GM21528 (cell line): ENCODE data around the gene RNLS.
"Not testable (repeated sequence)": the region's sequence is repeated elsewhere in the genome, so short reads cannot be mapped to it uniquely, and the experiment has no call there.

Source experiments
- ATAC-seq: cut with Tn5 transposase; IDR thresholded peaks from one replicate; pipeline ENCODE4 v1.9.1; 2021; ENCODE audit warnings: mild to moderate bottlenecking, moderate library complexity; ENCODE audit not compliant: unreplicated experiment, low FRiP score

The RNLS gene

GRCh38 chr10:88315755-88316154, 267.4 kb downstream of the RNLS start:
- ATAC-seq = no peak

GRCh38 chr10:88314362-88314761, 268.8 kb downstream of the RNLS start:
- ATAC-seq = no peak

GRCh38 chr10:88313878-88314277, 269.2 kb downstream of the RNLS start:
- no peak for ATAC-seq

GRCh38 chr10:88312855-88313254, 270.3 kb downstream of the RNLS start:
- ATAC-seq = no peak

- no peak for ATAC-seq
These were observed 271.9 kb downstream of the RNLS start for GRCh38 chr10:88311264-88311663.

GRCh38 chr10:88309365-88309764, 273.8 kb downstream of the RNLS start:
- ATAC-seq = no peak

- ATAC-seq = not testable (repeated sequence)
These were observed 274.8 kb downstream of the RNLS start for GRCh38 chr10:88308361-88308760.

- no peak for ATAC-seq
These were observed 283.3 kb downstream of the RNLS start for GRCh38 chr10:88299787-88300186.

GRCh38 chr10:88297103-88297502, 286.0 kb downstream of the RNLS start:
- ATAC-seq = no peak

- ATAC-seq = no peak
These were observed 289.4 kb downstream of the RNLS start for GRCh38 chr10:88293651-88294230.

- no peak for ATAC-seq
These were observed 290.0 kb downstream of the RNLS start for GRCh38 chr10:88293073-88293472.

GRCh38 chr10:88292185-88292514, 291.0 kb downstream of the RNLS start:
- no peak for ATAC-seq

- ATAC-seq = no peak
These were observed 291.6 kb downstream of the RNLS start for GRCh38 chr10:88291289-88292184.

- no peak for ATAC-seq
These were observed 293.8 kb downstream of the RNLS start for GRCh38 chr10:88289342-88289741.

GRCh38 chr10:88288320-88289059, 294.6 kb downstream of the RNLS start:
- ATAC-seq = no peak

- no peak for ATAC-seq
These were observed 297.1 kb downstream of the RNLS start for GRCh38 chr10:88286030-88286429.

GRCh38 chr10:88281592-88282347, 301.3 kb downstream of the RNLS start:
- no peak for ATAC-seq

GRCh38 chr10:88280518-88280917, 302.6 kb downstream of the RNLS start:
- no peak for ATAC-seq

GRCh38 chr10:88278912-88279311, 304.2 kb downstream of the RNLS start:
- no peak for ATAC-seq

GRCh38 chr10:88276945-88277344, 306.2 kb downstream of the RNLS start:
- ATAC-seq = not testable (repeated sequence)

GRCh38 chr10:88274286-88274685, 308.8 kb downstream of the RNLS start:
- no peak for ATAC-seq
